ENCODE data around the gene TROAP.
A peak's percentile ranks its signal among the peaks of the same experiment; 100 is the strongest.
"Not testable (repeated sequence)": the region's sequence is repeated elsewhere in the genome, so short reads cannot be mapped to it uniquely, and the experiment has no call there.

The TROAP gene

DNA sequence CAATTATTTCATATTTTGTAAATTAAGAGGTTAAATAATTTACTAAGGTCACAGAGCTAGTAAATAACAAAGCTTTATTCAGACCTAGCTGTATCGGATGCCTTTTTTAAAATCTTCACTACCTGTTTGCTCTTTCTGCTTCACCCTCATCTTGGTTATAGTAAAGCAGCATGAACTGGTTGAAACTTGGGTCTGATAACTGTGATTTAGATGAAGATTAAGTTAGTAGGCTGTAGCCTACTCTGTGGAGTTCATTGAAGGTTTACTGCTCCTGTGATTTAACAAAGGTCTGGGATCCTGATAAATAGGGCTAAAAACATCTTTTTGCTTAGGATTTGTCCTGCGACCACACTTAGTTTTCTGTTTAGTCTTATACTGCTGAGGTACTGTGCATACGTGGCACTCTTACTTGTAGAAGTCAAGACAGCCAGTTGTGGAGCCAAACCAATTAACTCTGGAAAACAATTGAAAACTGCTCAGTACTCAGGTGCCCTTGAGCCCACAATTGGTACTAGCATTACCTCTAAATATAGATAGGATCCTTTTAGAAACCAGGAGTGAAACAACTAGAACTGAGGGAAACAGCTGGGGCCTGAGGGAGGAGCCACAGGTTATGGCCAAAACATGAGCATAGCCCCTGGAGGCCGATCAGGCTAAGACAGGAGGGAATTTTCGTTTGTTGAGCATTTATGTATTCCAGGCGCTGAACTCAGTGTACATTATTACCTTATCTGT lies 46.5 kb downstream of the TROAP start:
- DNase-seq = peak in 1 of 2 donors; percentile 57

DNA sequence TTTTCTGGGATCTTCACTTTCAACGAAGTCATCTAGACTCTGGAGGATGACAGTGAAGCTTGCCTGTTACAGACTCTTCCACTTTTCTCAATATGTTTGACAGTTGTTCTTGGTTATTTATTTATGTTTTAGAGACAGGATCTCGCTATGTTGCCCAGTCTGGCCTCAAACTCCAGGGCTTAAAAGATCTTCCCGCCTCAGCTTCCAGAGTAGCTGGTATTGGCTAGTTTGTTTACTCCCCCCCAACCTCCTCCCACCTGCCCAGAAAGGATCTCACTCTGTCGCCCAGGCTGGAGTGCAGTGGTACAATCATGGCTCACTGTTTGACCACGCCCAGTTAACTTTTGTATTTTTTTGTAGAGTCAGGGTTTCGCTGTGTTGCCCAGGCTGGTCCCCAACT lies 47.5 kb downstream of the TROAP start:
- no peak for DNase-seq

DNA sequence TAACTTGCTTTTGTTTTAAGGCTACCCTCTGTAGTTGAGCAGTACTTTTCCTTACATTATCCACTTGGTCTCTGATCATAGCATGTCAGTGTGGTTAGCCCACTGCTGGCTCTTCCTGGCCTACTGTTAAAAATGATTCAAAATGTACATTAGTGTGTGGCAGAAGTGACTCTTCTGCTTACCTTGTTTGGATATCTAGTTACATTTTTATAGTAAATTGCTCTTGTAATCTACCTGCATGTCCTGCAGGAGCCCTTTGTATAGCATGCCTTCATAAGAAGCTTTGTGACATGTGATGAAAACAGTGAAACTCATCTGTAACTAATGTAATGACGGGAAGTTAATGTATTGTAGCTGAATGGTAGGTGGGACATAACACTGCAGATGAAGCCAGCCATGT lies 52.4 kb downstream of the TROAP start:
- no peak for DNase-seq

DNA sequence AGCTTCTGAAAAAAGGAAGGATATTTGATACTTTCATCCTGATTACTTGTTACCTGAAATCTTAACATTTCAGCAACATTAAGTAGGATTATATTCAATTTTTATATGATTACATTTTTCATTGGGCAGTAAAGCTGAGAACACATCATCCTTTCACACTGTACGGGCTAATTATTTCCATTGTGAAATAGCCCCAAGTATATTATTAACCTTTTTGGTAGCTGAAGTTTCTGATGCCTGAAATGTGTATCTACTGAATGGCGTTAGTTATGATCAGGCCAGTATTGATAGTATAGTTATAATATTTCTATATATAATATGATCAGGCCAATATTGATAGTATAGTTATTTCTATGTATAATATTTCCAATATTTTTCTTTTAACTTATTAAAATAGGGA lies 54.3 kb downstream of the TROAP start:
- no peak for DNase-seq

DNA sequence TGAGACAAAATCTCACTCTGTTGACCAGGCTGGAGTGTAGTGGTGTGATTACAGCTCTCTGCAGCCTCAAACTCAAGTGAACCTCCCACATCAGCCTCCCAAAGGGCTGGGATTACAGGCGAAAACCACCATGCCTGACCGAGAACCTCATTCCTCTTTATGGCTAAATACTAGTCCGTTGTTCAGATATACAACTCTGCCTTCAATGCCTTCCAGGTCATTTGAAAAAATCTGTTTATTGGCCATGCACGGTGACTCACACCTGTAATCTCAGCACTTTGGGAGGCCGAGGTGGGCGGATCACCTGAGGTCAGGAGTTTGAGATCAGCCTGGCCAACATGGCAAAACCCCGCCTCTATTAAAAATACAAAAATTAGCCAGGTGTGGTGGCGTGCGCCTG lies 57.1 kb downstream of the TROAP start:
- DNase-seq = not testable (repeated sequence)

Data from bone marrow (tissue), 2 donors.